Neuronal stem cell (in vitro differentiated cells): ENCODE results near the gene SAP30BP.

Experiments
- DNase-seq: peaks from one replicate; pipeline ENCODE4 v3.0.0-alpha.2; 2013; ENCODE audit warnings: low spot score
- H2AFZ ChIP-seq: one replicate; pipeline ENCODE4 v1.6.1; 2013; ENCODE audit warnings: mild to moderate bottlenecking, low read length, inconsistent platforms
- H2AK5ac ChIP-seq: 2 replicates; pipeline ENCODE4 v1.6.1; 2013; ENCODE audit warnings: low read depth, mild to moderate bottlenecking, inconsistent platforms, low read length, moderate library complexity, mixed read lengths
- H2BK120ac ChIP-seq: 2 replicates; pipeline ENCODE4 v1.6.1; 2013; ENCODE audit warnings: low read depth, mild to moderate bottlenecking, inconsistent platforms, low read length, moderate library complexity, mixed read lengths
- H2BK12ac ChIP-seq: one replicate; pipeline ENCODE4 v1.6.1; 2013; ENCODE audit warnings: low read length, inconsistent platforms
- H2BK15ac ChIP-seq: 2 replicates; pipeline ENCODE4 v1.6.1; 2013; ENCODE audit warnings: mild to moderate bottlenecking, low read length, inconsistent platforms, mixed read lengths
- H2BK5ac ChIP-seq: one replicate; pipeline ENCODE4 v1.6.1; 2013; ENCODE audit warnings: inconsistent platforms, mild to moderate bottlenecking, low read length, moderate library complexity
- H3K14ac ChIP-seq: one replicate; pipeline ENCODE4 v1.6.1; 2013; ENCODE audit warnings: low read length, inconsistent platforms
- H3K18ac ChIP-seq: 2 replicates; pipeline ENCODE4 v1.6.1; 2013; ENCODE audit warnings: low read length, inconsistent platforms
- H3K23ac ChIP-seq: 2 replicates; pipeline ENCODE4 v1.6.1; 2013; ENCODE audit warnings: low read depth, mild to moderate bottlenecking, mixed read lengths, low read length, inconsistent platforms; ENCODE audit not compliant: poor library complexity
- H3K27ac ChIP-seq: replicated peaks from 3 replicates; pipeline ENCODE4 v1.5.1; 2013; ENCODE audit warnings: low read length, inconsistent platforms
- H3K27me3 ChIP-seq, 3 experiments: 2 replicates each; pipeline ENCODE4 v1.6.1; 2013; ENCODE audit warnings: low read length in 3 of 3, mild to moderate bottlenecking in 2 of 3, inconsistent platforms in 1 of 3, low read depth in 1 of 3, mixed read lengths in 1 of 3, moderate library complexity in 1 of 3; ENCODE audit not compliant: control insufficient read depth in 3 of 3, insufficient read depth in 3 of 3
- H3K36me3 ChIP-seq, 2 donors: replicated peaks in 1 of 2; 2 replicates each; pipeline ENCODE4 v1.6.1; 2013; ENCODE audit warnings: low read length in 2 of 2; ENCODE audit not compliant: control insufficient read depth in 2 of 2, insufficient read depth in 2 of 2
- H3K4ac ChIP-seq: 2 replicates; pipeline ENCODE4 v1.6.1; 2013; ENCODE audit warnings: inconsistent platforms, mild to moderate bottlenecking, low read length, moderate library complexity
- H3K4me1 ChIP-seq, 2 donors: 1 replicate in 1 of 2; 2 replicates in 1 of 2; pipeline ENCODE4 v1.6.1; 2013; ENCODE audit warnings: low read length in 2 of 2, low read depth in 1 of 2; ENCODE audit not compliant: control insufficient read depth in 2 of 2, insufficient read depth in 1 of 2
- H3K4me2 ChIP-seq: one replicate; pipeline ENCODE4 v1.6.1; 2013; ENCODE audit warnings: mild to moderate bottlenecking, low read length, inconsistent platforms; ENCODE audit not compliant: insufficient read depth, poor library complexity, severe bottlenecking
- H3K4me3 ChIP-seq, 2 donors: 2 replicates each; pipeline ENCODE4 v1.5.1; 2013; ENCODE audit warnings: low read length in 2 of 2, mild to moderate bottlenecking in 2 of 2, inconsistent platforms in 1 of 2, moderate library complexity in 1 of 2
- H3K79me1 ChIP-seq: one replicate; pipeline ENCODE4 v1.6.1; 2013; ENCODE audit warnings: low read depth, mild to moderate bottlenecking, inconsistent platforms, low read length, moderate library complexity
- H3K9ac ChIP-seq: one replicate; pipeline ENCODE4 v1.6.1; 2013; ENCODE audit warnings: mild to moderate bottlenecking, low read depth, low read length, inconsistent platforms; ENCODE audit not compliant: poor library complexity
- H3K9me3 ChIP-seq, 2 donors: replicated peaks in 1 of 2; 2 replicates each; pipeline versions ENCODE3 to v1.6.1; 2013; ENCODE audit warnings: low read length in 2 of 2, mild to moderate bottlenecking in 2 of 2, inconsistent platforms in 1 of 2, low read depth in 1 of 2, mixed read lengths in 1 of 2, moderate library complexity in 1 of 2; ENCODE audit not compliant: control insufficient read depth in 2 of 2, insufficient read depth in 1 of 2
- H4K8ac ChIP-seq: one replicate; pipeline ENCODE4 v1.6.1; 2013; ENCODE audit warnings: low read depth, mild to moderate bottlenecking, inconsistent platforms, low read length, moderate library complexity
- H4K91ac ChIP-seq: one replicate; pipeline ENCODE4 v1.6.1; 2013; ENCODE audit warnings: low read length, low read depth, mild to moderate bottlenecking, inconsistent platforms; ENCODE audit not compliant: poor library complexity
- WGBS, 2 donors: extraction: QIAGEN DNeasy Blood & Tissue Kit; methylation state at CpG; one replicate each; pipeline ENCODE4 v1.1.7; 2013; ENCODE audit warnings: missing lambda C conversion rate in 2 of 2, mixed read lengths in 1 of 2; ENCODE audit not compliant: insufficient read length in 2 of 2, insufficient replicate concordance in 1 of 2; ENCODE audit errors: extremely low coverage in 2 of 2; 5-methylcytosine and 5-hydroxymethylcytosine counted together

Gene SAP30BP

DNA sequence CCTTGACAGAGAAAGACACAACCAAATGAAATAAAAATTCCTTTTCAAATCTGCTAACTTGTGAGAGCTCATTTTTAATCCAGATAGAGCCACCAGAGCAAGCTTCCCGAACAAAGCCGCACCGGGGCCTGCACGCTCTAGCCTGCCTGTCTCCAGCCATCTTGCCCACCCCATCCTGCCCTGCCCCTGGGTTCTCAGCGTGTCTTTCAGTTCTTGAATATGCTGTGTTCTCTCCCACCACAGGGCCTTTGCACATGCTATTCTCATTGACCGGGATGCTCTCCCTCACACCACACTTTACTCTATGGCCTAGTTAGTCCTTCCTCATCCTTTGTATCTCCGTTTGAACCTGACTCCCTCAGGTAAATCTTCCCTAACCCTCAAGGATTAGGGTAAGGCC lies 19.2 kb upstream of the SAP30BP start:
- Histone ChIP-seq H2BK5ac (no peak overlapping the region), H4K8ac (no peak overlapping the region), H3K36me3 (peaks cover 17 to 56% of the 10 kb centered on the region in 2 donors), H3K23ac (no peak overlapping the region), H3K27me3 (no peaks in the 10 kb centered on the region), H4K91ac (no peak overlapping the region), H2BK12ac (no peak overlapping the region), H2BK15ac (no peak overlapping the region), H3K4me3 (no peak overlapping the region), H3K4me1 (no peaks in the 10 kb centered on the region), H2AFZ (no peak overlapping the region), H2BK120ac (no peak overlapping the region), H3K9ac (no peak overlapping the region), H3K18ac (no peak overlapping the region), H3K14ac (no peak overlapping the region), H3K4me2 (no peak overlapping the region), H3K27ac (no peak overlapping the region), H3K9me3 (peaks cover 0 to 2% of the 10 kb centered on the region in 2 donors), H3K79me1 (peaks cover 6% of the 10 kb centered on the region), H2AK5ac (no peak overlapping the region), H3K4ac (no peak overlapping the region)
- WGBS, 2 donors: no CpG with 5 or more reads among the region's 7 CpGs
- DNase-seq: no peak

DNA sequence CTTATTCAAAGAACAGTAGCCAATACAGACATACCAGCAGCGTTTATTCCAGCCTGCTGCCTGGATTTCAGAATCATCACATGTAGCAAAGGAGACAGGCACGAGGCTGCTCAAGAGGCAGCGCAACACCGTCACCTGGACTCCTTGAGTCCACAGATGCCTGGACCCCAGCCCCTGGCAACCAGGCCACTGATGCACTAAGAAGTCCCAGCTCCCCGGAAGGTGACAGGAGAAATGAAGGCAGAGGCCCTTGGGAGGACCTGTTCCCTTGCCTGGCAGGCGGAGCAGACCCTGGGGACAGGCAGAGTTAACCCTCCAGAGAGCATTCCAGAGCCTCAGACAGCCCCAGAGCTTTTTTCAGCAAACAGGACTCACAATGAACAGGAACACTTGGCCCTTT lies 17.5 kb upstream of the SAP30BP start:
- Histone ChIP-seq H3K27me3 (no peaks in the 10 kb centered on the region), H3K14ac (no peak overlapping the region), H2BK120ac (no peak overlapping the region), H3K4me3 (no peak overlapping the region), H2BK12ac (no peak overlapping the region), H2BK15ac (no peak overlapping the region), H3K27ac (no peak overlapping the region), H4K91ac (no peak overlapping the region), H3K4me1 (no peaks in the 10 kb centered on the region), H3K23ac (no peak overlapping the region), H4K8ac (no peak overlapping the region), H3K36me3 (peaks cover 15 to 64% of the 10 kb centered on the region in 2 donors), H2BK5ac (no peak overlapping the region), H3K18ac (no peak overlapping the region), H3K79me1 (peaks cover 6% of the 10 kb centered on the region), H3K9ac (no peak overlapping the region), H3K4ac (no peak overlapping the region), H2AK5ac (no peak overlapping the region), H3K4me2 (no peak overlapping the region), H2AFZ (no peak overlapping the region), H3K9me3 (peaks cover 0 to 2% of the 10 kb centered on the region in 2 donors)
- DNase-seq: no peak
- WGBS, 2 donors: no CpG with 5 or more reads among the region's 6 CpGs

DNA sequence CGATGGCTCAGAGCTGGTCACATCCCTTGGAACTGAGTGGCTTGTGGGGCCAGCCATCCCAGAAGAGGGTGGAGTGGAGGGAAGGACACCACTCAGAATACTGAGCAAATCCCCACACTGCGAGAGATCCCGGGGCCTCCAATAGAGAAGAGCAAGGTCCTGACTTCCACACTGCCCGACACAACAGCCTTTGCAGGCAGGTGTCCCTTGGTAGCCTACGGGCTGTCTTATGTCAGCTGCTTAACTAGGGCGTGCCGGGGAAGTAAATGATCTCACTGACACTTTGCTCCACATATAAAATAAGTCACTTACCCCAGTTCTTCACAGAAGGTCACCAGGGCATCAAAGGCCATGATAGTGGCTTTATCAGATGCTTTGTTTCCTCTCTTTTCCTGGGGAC lies 16.3 kb upstream of the SAP30BP start:
- Histone ChIP-seq H2AK5ac (no peak overlapping the region), H3K4me1 (no peaks in the 10 kb centered on the region), H2BK12ac (no peak overlapping the region), H2BK5ac (no peak overlapping the region), H3K4me2 (no peak overlapping the region), H3K14ac (no peak overlapping the region), H3K23ac (no peak overlapping the region), H3K4ac (no peak overlapping the region), H3K18ac (no peak overlapping the region), H3K79me1 (peaks cover 2% of the 10 kb centered on the region), H4K8ac (no peak overlapping the region), H2BK15ac (no peak overlapping the region), H2BK120ac (no peak overlapping the region), H3K9me3 (peaks cover 0 to 2% of the 10 kb centered on the region in 2 donors), H4K91ac (no peak overlapping the region), H3K27ac (no peak overlapping the region), H3K36me3 (peaks cover 15 to 68% of the 10 kb centered on the region in 2 donors), H3K9ac (no peak overlapping the region), H3K27me3 (no peaks in the 10 kb centered on the region), H3K4me3 (no peak overlapping the region), H2AFZ (no peak overlapping the region)
- no CpG with 5 or more reads among the region's 7 CpGs for WGBS, 2 donors
- no peak for DNase-seq

DNA sequence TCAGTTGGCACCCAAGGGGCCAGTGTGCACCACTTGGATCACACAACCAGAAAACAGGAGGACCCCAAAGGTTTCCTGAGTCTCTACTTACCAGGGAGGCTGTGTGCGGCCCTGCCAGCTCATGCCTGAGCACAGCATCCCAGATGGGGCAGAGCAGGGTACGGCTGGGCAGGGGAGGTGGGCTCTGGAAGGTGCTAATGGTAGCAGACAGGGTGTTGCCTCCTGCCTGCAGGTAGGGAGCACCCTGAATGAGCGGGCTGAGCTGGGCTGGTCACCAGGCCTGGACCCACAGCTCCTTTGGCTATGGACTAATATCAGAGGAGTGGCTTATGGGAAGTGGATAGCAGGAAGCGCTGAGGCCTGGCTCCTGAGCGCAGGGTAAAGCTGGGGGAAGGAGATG lies 14.8 kb upstream of the SAP30BP start:
- Histone ChIP-seq H3K36me3 (peaks cover 15 to 77% of the 10 kb centered on the region in 2 donors), H3K4me2 (no peak overlapping the region), H3K79me1 (peaks cover 2% of the 10 kb centered on the region), H3K9me3 (peaks cover 0 to 2% of the 10 kb centered on the region in 2 donors), H2BK120ac (no peak overlapping the region), H3K18ac (no peak overlapping the region), H3K4ac (no peak overlapping the region), H3K23ac (peak overlapping the region; percentile 55), H2AK5ac (no peak overlapping the region), H2BK12ac (peak overlapping the region; percentile 81), H4K91ac (no peak overlapping the region), H2AFZ (no peak overlapping the region), H2BK15ac (no peak overlapping the region), H3K9ac (peak overlapping the region; percentile 44), H3K27me3 (no peaks in the 10 kb centered on the region), H4K8ac (no peak overlapping the region), H3K4me3 (no peak overlapping the region), H2BK5ac (no peak overlapping the region), H3K27ac (no peak overlapping the region), H3K14ac (peak overlapping the region; percentile 58), H3K4me1 (no peaks in the 10 kb centered on the region)
- WGBS, 2 donors: no CpG with 5 or more reads among the region's 5 CpGs
- no peak for DNase-seq
